DND-41 (cell line): Measurements from ENCODE around the gene NAALADL1.

Source experiments
- ATAC-seq: fragments of 200-7000 bp; cut with Tn5 transposase; 3 replicates; pipeline ENCODE4 v1.9.1; 2021; ENCODE audit warnings: low read depth; ENCODE audit not compliant: insufficient read depth
- DNase-seq: peaks from one replicate; pipeline ENCODE4 v3.0.0-alpha.2; 2020
- H2AFZ ChIP-seq: 2 replicates; pipeline ENCODE4 v1.6.0; 2012; ENCODE audit warnings: low read depth, low read length
- H3K27ac ChIP-seq: 2 replicates; pipeline ENCODE4 v1.5.1; 2012; ENCODE audit warnings: low read length, inconsistent platforms
- H3K27me3 ChIP-seq: fragments of 200-600 bp; sonication (generic); 2 replicates; pipeline ENCODE4 v1.6.0; 2012; ENCODE audit warnings: low read length, mild to moderate bottlenecking, inconsistent platforms; ENCODE audit not compliant: insufficient read depth, poor library complexity
- H3K36me3 ChIP-seq: 2 replicates; pipeline ENCODE4 v1.5.1; 2012; ENCODE audit warnings: low read length, inconsistent platforms; ENCODE audit not compliant: insufficient read depth
- H3K4me1 ChIP-seq: 2 replicates; pipeline ENCODE4 v1.5.1; 2012; ENCODE audit warnings: mild to moderate bottlenecking, low read length; ENCODE audit not compliant: insufficient read depth
- H3K4me2 ChIP-seq: 2 replicates; pipeline ENCODE4 v1.6.0; 2012; ENCODE audit warnings: mild to moderate bottlenecking, moderate library complexity, low read length, inconsistent platforms; ENCODE audit not compliant: insufficient read depth
- H3K4me3 ChIP-seq, 2 experiments: fragments of 200-600 bp in 1 of 2; shearing (Covaris generic) in 1 of 2; 2 replicates each; pipeline ENCODE4 v1.5.1; 2012 to 2016; ENCODE audit warnings: inconsistent platforms in 2 of 2, low read length in 2 of 2, mild to moderate bottlenecking in 2 of 2, low read depth in 1 of 2, moderate library complexity in 1 of 2
- H3K79me2 ChIP-seq: 2 replicates; pipeline ENCODE4 v1.6.0; 2012; ENCODE audit warnings: low read length, inconsistent platforms; ENCODE audit not compliant: insufficient read depth
- H3K9ac ChIP-seq: 2 replicates; pipeline ENCODE4 v1.6.0; 2012; ENCODE audit warnings: low read depth, mild to moderate bottlenecking, inconsistent platforms, low read length, moderate library complexity
- H3K9me3 ChIP-seq: 2 replicates; pipeline ENCODE4 v1.5.1; 2012; ENCODE audit warnings: low read length, moderate library complexity, mild to moderate bottlenecking, inconsistent platforms; ENCODE audit not compliant: insufficient read depth, severe bottlenecking
- H4K20me1 ChIP-seq: 2 replicates; pipeline ENCODE4 v1.6.0; 2012; ENCODE audit warnings: low read length; ENCODE audit not compliant: insufficient read depth
- EZH2 ChIP-seq: IDR thresholded peaks from 3 replicates; pipeline ENCODE4 v1.6.1; 2012; ENCODE audit warnings: borderline replicate concordance, low read depth, mild to moderate bottlenecking, moderate library complexity, low read length, inconsistent platforms; ENCODE audit not compliant: severe bottlenecking
- TF ChIP-seq, protein P1 (sequence below): IDR thresholded peaks from 2 replicates; pipeline ENCODE4 v1.5.1; 2012; ENCODE audit warnings: borderline replicate concordance, low read length, moderate library complexity, mild to moderate bottlenecking; ENCODE audit not compliant: poor library complexity, severe bottlenecking; ENCODE audit errors: extremely low read depth

NAALADL1 gene

DNA sequence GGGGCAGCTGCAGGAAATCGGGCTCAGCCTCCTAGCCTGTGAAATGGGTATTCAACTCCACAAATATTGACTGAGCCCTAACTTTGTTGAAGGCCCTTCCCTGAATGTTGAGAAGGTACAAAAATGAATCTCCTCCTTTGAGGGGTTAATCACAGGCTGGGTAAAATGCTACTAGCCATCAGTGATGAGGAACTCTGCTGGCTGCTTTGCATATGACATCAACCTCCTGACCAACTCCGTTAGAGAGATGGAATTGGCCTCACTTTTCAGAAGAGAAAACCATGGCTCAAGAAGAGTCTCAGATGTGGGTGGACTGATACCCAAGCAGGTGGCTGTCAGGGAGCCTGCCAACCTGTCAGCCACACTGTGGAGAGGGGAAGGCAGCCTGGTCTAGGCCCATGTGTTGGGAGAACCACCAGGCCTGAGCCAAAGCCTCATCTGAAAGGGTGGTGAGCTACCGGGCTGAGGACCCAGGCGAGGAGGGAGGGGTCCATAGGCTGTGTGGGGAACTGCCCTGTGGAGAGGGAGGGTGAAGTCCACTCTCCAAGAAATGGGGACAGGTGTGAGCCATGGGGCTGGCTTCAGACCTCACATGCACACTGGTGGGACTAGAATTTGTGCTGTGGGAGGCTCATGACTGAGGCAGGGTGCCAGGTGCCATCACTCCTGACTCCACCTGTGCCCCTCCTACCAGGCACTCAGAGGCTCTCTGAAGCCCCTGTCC, 13.7 kb upstream of the NAALADL1 start:
- Histone ChIP-seq H3K4me3 (no peak overlapping the region), H3K27me3 (no peaks in the 10 kb centered on the region), H3K79me2 (no peaks in the 10 kb centered on the region), H3K36me3 (peaks cover 14% of the 10 kb centered on the region), H3K27ac (no peak overlapping the region), H3K4me1 (no peaks in the 10 kb centered on the region), H3K4me2 (no peak overlapping the region), H4K20me1 (peaks cover under 1% of the 10 kb centered on the region; the same call in 1 of the 2 replicates), H3K9me3 (no peaks in the 10 kb centered on the region), H3K9ac (no peak overlapping the region), H2AFZ (no peak overlapping the region)
- DNase-seq (no peak), ATAC-seq (no peak)
- no peak for TF ChIP-seq EZH2

DNA sequence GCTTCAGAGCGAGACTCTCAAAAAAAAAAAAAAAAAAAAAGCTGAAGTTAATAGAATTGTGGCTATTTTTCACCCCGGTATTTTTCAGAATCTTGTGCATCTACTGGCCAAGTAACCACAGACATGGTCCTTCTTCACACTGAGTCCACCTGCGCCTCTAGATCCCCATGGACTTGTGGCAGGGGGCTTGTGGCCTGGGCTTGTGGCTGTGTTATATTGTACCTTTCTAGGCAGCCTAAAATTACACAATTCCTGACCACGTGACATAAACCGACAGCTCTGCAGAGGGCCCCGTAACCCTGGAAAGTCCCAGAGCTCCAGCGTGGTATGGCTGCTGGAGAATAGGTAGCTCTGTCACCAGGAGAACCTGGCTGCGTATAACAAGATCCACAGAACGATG, 10.9 kb upstream of the NAALADL1 start:
- ATAC-seq (no peak), DNase-seq (no peak)
- Histone ChIP-seq H3K4me1 (no peaks in the 10 kb centered on the region), H3K9ac (no peak overlapping the region), H3K9me3 (no peaks in the 10 kb centered on the region), H3K4me2 (no peak overlapping the region), H3K27me3 (no peaks in the 10 kb centered on the region), H3K36me3 (no peaks in the 10 kb centered on the region), H3K27ac (no peak overlapping the region), H2AFZ (no peak overlapping the region), H3K79me2 (no peaks in the 10 kb centered on the region), H4K20me1 (no peaks in the 10 kb centered on the region), H3K4me3 (no peak overlapping the region)
- TF ChIP-seq, protein P1, sequence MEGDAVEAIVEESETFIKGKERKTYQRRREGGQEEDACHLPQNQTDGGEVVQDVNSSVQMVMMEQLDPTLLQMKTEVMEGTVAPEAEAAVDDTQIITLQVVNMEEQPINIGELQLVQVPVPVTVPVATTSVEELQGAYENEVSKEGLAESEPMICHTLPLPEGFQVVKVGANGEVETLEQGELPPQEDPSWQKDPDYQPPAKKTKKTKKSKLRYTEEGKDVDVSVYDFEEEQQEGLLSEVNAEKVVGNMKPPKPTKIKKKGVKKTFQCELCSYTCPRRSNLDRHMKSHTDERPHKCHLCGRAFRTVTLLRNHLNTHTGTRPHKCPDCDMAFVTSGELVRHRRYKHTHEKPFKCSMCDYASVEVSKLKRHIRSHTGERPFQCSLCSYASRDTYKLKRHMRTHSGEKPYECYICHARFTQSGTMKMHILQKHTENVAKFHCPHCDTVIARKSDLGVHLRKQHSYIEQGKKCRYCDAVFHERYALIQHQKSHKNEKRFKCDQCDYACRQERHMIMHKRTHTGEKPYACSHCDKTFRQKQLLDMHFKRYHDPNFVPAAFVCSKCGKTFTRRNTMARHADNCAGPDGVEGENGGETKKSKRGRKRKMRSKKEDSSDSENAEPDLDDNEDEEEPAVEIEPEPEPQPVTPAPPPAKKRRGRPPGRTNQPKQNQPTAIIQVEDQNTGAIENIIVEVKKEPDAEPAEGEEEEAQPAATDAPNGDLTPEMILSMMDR, result no peak
- no peak for TF ChIP-seq EZH2

DNA sequence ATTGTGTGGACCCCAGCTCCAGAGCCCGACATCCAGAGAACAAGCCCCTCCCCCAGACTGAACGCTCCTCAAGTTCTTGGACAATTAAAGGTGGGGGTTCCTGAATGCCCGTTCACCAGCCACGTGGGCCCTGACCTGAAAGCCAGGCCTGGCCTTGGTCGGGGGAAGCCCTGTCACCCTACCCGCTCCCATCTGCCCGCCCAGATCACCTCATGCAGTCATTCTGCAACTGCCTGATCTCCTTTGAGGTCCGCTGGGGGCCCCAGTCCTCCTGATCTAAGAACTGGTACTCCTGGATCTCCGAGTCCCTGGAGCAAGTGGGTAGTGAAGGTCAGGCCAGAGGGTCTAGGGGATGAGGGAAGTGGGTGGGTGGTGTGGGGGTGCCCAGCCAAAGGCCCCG, 9.1 kb upstream of the NAALADL1 start:
- H3K4me1 ChIP-seq, result no peaks in the 10 kb centered on the region
- H3K36me3 ChIP-seq, result no peaks in the 10 kb centered on the region
- no peaks in the 10 kb centered on the region for H4K20me1 ChIP-seq
- TF ChIP-seq, protein P1, result no peak
- TF ChIP-seq EZH2, result no peak
- no peak for ATAC-seq
- no peak overlapping the region for H3K4me2 ChIP-seq
- no peaks in the 10 kb centered on the region for H3K79me2 ChIP-seq
- H3K27me3 ChIP-seq, result no peaks in the 10 kb centered on the region
- H2AFZ ChIP-seq, result no peak overlapping the region
- no peak for DNase-seq
- H3K9ac ChIP-seq, result no peak overlapping the region
- H3K4me3 ChIP-seq, result no peak overlapping the region
- H3K9me3 ChIP-seq, result no peaks in the 10 kb centered on the region
- no peak overlapping the region for H3K27ac ChIP-seq

DNA sequence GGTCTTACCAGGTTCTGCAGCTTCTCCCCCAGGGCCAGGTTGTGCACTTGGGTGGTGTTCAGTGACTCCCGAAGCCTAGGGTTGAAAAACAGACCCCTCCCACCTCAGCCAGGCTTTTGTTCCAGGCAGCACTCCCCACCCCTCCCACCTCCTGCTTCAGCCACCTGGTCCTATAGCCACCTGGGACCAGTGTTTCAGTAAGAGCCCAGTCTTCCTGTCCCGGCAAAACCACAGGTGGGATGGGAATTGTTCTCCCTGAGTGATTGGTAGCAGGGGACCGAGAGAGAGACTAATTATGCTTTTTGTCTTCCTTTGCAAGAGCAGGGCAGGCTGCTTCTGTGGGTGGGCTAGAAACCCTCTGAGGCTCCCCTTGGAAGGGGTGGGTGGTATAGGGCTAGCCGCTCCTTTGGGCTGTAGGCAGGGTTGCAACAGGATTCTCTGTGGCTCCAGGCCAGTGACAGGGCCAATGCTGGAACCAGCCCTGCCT, 8.5 kb upstream of the NAALADL1 start:
- H3K36me3 ChIP-seq, result no peaks in the 10 kb centered on the region
- H3K4me1 ChIP-seq, result no peaks in the 10 kb centered on the region
- no peak for ATAC-seq
- DNase-seq, result no peak
- H3K4me2 ChIP-seq, result no peak overlapping the region
- no peak overlapping the region for H3K9ac ChIP-seq
- no peaks in the 10 kb centered on the region for H3K27me3 ChIP-seq
- no peak overlapping the region for H2AFZ ChIP-seq
- H3K27ac ChIP-seq, result no peak overlapping the region
- no peak overlapping the region for H3K4me3 ChIP-seq
- H3K79me2 ChIP-seq, result no peaks in the 10 kb centered on the region
- no peaks in the 10 kb centered on the region for H3K9me3 ChIP-seq
- TF ChIP-seq, protein P1, result no peak
- TF ChIP-seq EZH2, result no peak
- no peaks in the 10 kb centered on the region for H4K20me1 ChIP-seq
